ENCODE results near the gene FARP2. TPM values are rescaled to one million over a fixed set of nuclear protein-coding genes. Genes with fewer than 3 reads are reported as not detected.

Gene FARP2
- total and polyA plus RNA-seq, 10 of the 15 experiments (the other 5 are each of a cell fraction or from before 2014, with no cell fraction given), result 5.5 to 67.5 (median 36.8) TPM

GRCh38 chr2:241489088-241489487, 133.0 kb downstream of the FARP2 start:
- in situ Hi-C loops (cut with MboI), result no loop called here
- Histone ChIP-seq H3K9ac (ENCODE audit: control insufficient read depth, insufficient read depth, low read length) (no peak overlapping the region), H3K4me3 (no peak overlapping the region), H3K79me2 (ENCODE audit: control insufficient read depth, insufficient read depth, low read length) (no peaks in the 10 kb centered on the region), H3K9me3 (replicated peaks; ENCODE audit: control insufficient read depth, insufficient read depth, low read length) (no peaks in the 10 kb centered on the region), H3K36me3 (ENCODE audit: control insufficient read depth in 2 of 2, insufficient read depth in 2 of 2, low read length in 1 of 2) (peaks cover 0 to 2% of the 10 kb centered on the region in 2 experiments; a peak in 3 of 4 replicates), H3K4me2 (ENCODE audit: control insufficient read depth, insufficient read depth) (no peak overlapping the region), H2AFZ (ENCODE audit: control insufficient read depth, low read depth, low read length) (no peak overlapping the region), H3K4me1 (ENCODE audit: control insufficient read depth, insufficient read depth, low read length) (no peaks in the 10 kb centered on the region), H3K27ac (ENCODE audit: control insufficient read depth, insufficient read depth) (no peak overlapping the region), H3K27me3 (replicated peaks in 1 of 2; ENCODE audit: control insufficient read depth in 2 of 2, insufficient read depth in 2 of 2, low read length in 1 of 2) (no peaks in the 10 kb centered on the region), H4K20me1 (ENCODE audit: control insufficient read depth, insufficient read depth) (no peaks in the 10 kb centered on the region)
- TF ChIP-seq, protein P1, sequence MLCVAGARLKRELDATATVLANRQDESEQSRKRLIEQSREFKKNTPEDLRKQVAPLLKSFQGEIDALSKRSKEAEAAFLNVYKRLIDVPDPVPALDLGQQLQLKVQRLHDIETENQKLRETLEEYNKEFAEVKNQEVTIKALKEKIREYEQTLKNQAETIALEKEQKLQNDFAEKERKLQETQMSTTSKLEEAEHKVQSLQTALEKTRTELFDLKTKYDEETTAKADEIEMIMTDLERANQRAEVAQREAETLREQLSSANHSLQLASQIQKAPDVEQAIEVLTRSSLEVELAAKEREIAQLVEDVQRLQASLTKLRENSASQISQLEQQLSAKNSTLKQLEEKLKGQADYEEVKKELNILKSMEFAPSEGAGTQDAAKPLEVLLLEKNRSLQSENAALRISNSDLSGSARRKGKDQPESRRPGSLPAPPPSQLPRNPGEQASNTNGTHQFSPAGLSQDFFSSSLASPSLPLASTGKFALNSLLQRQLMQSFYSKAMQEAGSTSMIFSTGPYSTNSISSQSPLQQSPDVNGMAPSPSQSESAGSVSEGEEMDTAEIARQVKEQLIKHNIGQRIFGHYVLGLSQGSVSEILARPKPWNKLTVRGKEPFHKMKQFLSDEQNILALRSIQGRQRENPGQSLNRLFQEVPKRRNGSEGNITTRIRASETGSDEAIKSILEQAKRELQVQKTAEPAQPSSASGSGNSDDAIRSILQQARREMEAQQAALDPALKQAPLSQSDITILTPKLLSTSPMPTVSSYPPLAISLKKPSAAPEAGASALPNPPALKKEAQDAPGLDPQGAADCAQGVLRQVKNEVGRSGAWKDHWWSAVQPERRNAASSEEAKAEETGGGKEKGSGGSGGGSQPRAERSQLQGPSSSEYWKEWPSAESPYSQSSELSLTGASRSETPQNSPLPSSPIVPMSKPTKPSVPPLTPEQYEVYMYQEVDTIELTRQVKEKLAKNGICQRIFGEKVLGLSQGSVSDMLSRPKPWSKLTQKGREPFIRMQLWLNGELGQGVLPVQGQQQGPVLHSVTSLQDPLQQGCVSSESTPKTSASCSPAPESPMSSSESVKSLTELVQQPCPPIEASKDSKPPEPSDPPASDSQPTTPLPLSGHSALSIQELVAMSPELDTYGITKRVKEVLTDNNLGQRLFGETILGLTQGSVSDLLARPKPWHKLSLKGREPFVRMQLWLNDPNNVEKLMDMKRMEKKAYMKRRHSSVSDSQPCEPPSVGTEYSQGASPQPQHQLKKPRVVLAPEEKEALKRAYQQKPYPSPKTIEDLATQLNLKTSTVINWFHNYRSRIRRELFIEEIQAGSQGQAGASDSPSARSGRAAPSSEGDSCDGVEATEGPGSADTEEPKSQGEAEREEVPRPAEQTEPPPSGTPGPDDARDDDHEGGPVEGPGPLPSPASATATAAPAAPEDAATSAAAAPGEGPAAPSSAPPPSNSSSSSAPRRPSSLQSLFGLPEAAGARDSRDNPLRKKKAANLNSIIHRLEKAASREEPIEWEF (IDR thresholded peaks at IDR 0.05; ENCODE audit: insufficient replicate concordance, low read depth, low read length), result no peak
- TF ChIP-seq NBN (IDR thresholded peaks at IDR 0.05), result no peak
- FAIRE-seq (no peak), DNase-seq (ENCODE audit: low read depth, low spot score) (no peak), ATAC-seq (no peak)
- BruUV-seq (replicated peaks), result no TSS peak
- WGBS (ENCODE audit: insufficient coverage, insufficient replicate concordance, low lambda C conversion rate, missing lambda C conversion rate), result 98% methylated on average over 3 of the region's 3 CpGs
- CTCF ChIA-PET, result no interaction called here
- SMC1A ChIA-PET (ENCODE audit: uncharacterized antibody, unreplicated experiment), result no interaction called here
- intact Hi-C loops (cut with micrococcal nuclease; ENCODE audit: unreplicated experiment), result no loop called here
- POLR2A ChIA-PET, result no interaction called here
- RAD21 ChIA-PET (ENCODE audit: unreplicated experiment), result no interaction called here

Measured in GM12878 (cell line).